Activated naive CD8-positive, alpha-beta T cell treated with anti-CD3 and anti-CD28 coated beads, Interleukin-2, amount 10 ng/mL, durations not matched to agents 7 days and 5 days (primary cell): ENCODE data around the gene MRPL32. TPM values are rescaled to one million over a fixed set of nuclear protein-coding genes. Genes with fewer than 3 reads are reported as not detected.

ENCODE experiments used
- ATAC-seq: fragments of 150-1000 bp; cut with Tn5 transposase; one replicate; pipeline ENCODE4 v1.10.0; 2021; ENCODE audit warnings: low read depth, moderate library complexity
- POLR2A ChIA-PET: fragments of 350-600 bp; sonication (Branson Sonifier 250); formaldehyde crosslinking; loops from one replicate; lab custom pipeline; 2021; ENCODE audit warnings: antibody characterized with exemption; lab: Charles Lee
- DNase-seq: peaks from one replicate; pipeline ENCODE4 v3.0.0; 2021
- H3K27ac Mint-ChIP-seq: one replicate; pipeline ENCODE4 v1.8.0; 2022; ENCODE audit warnings: mild to moderate bottlenecking, mixed read lengths
- H3K27me3 Mint-ChIP-seq: one replicate; pipeline ENCODE4 v1.8.0; 2022; ENCODE audit warnings: mild to moderate bottlenecking, moderate library complexity, mixed read lengths
- H3K36me3 Mint-ChIP-seq: one replicate; pipeline ENCODE4 v1.8.0; 2021; ENCODE audit warnings: mild to moderate bottlenecking, mixed read lengths
- H3K4me1 Mint-ChIP-seq: one replicate; pipeline ENCODE4 v1.8.0; 2021; ENCODE audit warnings: mixed read lengths
- H3K4me3 Mint-ChIP-seq: one replicate; pipeline ENCODE4 v1.8.0; 2022; ENCODE audit warnings: mild to moderate bottlenecking, moderate library complexity, mixed read lengths
- H3K9me3 Mint-ChIP-seq: one replicate; pipeline ENCODE4 v1.8.0; 2021; ENCODE audit warnings: mixed read lengths
- total RNA-seq, 2 experiments: library from RNA; stranded (reverse); gene quantifications; one replicate each; pipeline ENCODE4 v1.2.3, GENCODE V29; 2021

The MRPL32 gene
- total RNA-seq, 2 experiments from 2014 or later: 45.2 to 46.6 TPM

GRCh38 chr7:42984137-42984536, 52.0 kb downstream of the MRPL32 start:
- POLR2A ChIA-PET: no interaction called here
- no peaks in the 10 kb centered on the region for H3K36me3 Mint-ChIP-seq
- H3K4me3 Mint-ChIP-seq: no peak overlapping the region
- no peaks in the 10 kb centered on the region for H3K4me1 Mint-ChIP-seq
- no peak overlapping the region for H3K27ac Mint-ChIP-seq
- DNase-seq (no peak), ATAC-seq (no peak)
- peaks cover 13% of the 10 kb centered on the region for H3K27me3 Mint-ChIP-seq
- H3K9me3 Mint-ChIP-seq: peaks cover 10% of the 10 kb centered on the region

GRCh38 chr7:42986213-42986612, 54.0 kb downstream of the MRPL32 start:
- DNase-seq: no peak
- POLR2A ChIA-PET: no interaction called here
- H3K27ac Mint-ChIP-seq: no peak overlapping the region
- no peak for ATAC-seq
- no peaks in the 10 kb centered on the region for H3K36me3 Mint-ChIP-seq
- H3K27me3 Mint-ChIP-seq: peaks cover 15% of the 10 kb centered on the region
- peaks cover 10% of the 10 kb centered on the region for H3K9me3 Mint-ChIP-seq
- no peak overlapping the region for H3K4me3 Mint-ChIP-seq
- no peaks in the 10 kb centered on the region for H3K4me1 Mint-ChIP-seq

DNA sequence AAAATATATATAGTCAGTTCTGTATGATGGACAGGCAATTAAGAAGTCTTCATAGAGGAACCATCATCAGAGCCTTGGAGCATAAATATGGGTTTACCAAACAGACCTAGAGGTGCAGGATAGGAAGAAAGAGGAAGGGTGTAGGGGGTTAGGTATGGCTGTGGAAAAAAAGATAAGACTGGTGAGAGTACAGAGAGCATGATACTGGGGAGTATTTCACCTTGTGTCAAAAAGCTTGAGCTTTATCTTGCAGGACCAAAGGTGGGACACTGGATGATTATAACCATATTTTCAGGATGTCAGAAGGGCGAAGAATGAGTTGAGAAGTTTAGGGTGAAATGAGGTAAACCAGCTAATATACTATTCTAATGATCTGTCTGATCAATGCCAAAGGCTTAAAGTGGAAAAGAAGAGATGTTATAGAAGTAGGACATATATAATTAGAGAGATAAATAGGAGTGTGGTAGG, 54.6 kb downstream of the MRPL32 start:
- ATAC-seq: no peak
- POLR2A ChIA-PET: no interaction called here
- peaks cover 10% of the 10 kb centered on the region for H3K9me3 Mint-ChIP-seq
- no peaks in the 10 kb centered on the region for H3K4me1 Mint-ChIP-seq
- H3K36me3 Mint-ChIP-seq: no peaks in the 10 kb centered on the region
- H3K27ac Mint-ChIP-seq: no peak overlapping the region
- peaks cover 19% of the 10 kb centered on the region for H3K27me3 Mint-ChIP-seq
- DNase-seq: no peak
- no peak overlapping the region for H3K4me3 Mint-ChIP-seq

Other genes starting within 250 kb of the MRPL32 start
- gene C7orf25, start 20.3 kb upstream of the MRPL32 start, total RNA-seq: 1 to 10 TPM; 6.0 to 8.1 TPM
- gene PSMA2, start 202 bp upstream of the MRPL32 start, total RNA-seq: 10 to 100 TPM; 98.9 to 99.8 TPM
- gene HECW1, start 180.3 kb downstream of the MRPL32 start, total RNA-seq: not detected